Urinary bladder (tissue), 4 donors: ENCODE results near the gene CACNG6. TPM values are rescaled to one million over a fixed set of nuclear protein-coding genes. Genes with fewer than 3 reads are reported as not detected.
"Not testable (repeated sequence)": the region's sequence is repeated elsewhere in the genome, so short reads cannot be mapped to it uniquely, and the experiment has no call there.

Source experiments
- DNase-seq: peaks from one replicate; pipeline ENCODE4 v3.0.0-alpha.2; 2015; ENCODE audit errors: extremely low spot score
- H3K27ac ChIP-seq: one replicate; pipeline ENCODE4 v1.5.1; 2013; ENCODE audit warnings: low read depth, mild to moderate bottlenecking, moderate library complexity
- H3K36me3 ChIP-seq: one replicate; pipeline ENCODE4 v1.6.1; 2013; ENCODE audit warnings: mild to moderate bottlenecking, moderate library complexity; ENCODE audit not compliant: insufficient read depth
- H3K4me1 ChIP-seq: one replicate; pipeline ENCODE4 v1.6.1; 2013; ENCODE audit warnings: mild to moderate bottlenecking, moderate library complexity; ENCODE audit not compliant: insufficient read depth
- H3K4me3 ChIP-seq: one replicate; pipeline ENCODE4 v1.5.1; 2013; ENCODE audit warnings: low read depth, low read length
- WGBS: extraction: QIAGEN DNeasy Blood & Tissue Kit; methylation state at CpG from one replicate; pipeline ENCODE4 v1.1.7; 2013; 5-methylcytosine and 5-hydroxymethylcytosine counted together
- polyA plus RNA-seq: library from polyadenylated mRNA; stranded (reverse); fragments of 200-250 nt; gene quantifications from one replicate; pipeline ENCODE4 v1.2.3, GENCODE V29; 2013
- small RNA-seq: library from RNA; depleted of rRNA; stranded (forward); fragments of <200 nt; gene quantifications from one replicate; pipeline ENCODE3, GENCODE V24; 2014
- total RNA-seq: library from RNA; depleted of rRNA; stranded (reverse); fragments of >200 nt; gene quantifications from one replicate; pipeline ENCODE4 v1.2.3, GENCODE V29; 2014
- donor health status: healthy with polysubstance abuse.
- donor health status: healthy.

The CACNG6 gene
- total and polyA plus RNA-seq, 2 donors, result 1.3 TPM; not detected in 1

DNA sequence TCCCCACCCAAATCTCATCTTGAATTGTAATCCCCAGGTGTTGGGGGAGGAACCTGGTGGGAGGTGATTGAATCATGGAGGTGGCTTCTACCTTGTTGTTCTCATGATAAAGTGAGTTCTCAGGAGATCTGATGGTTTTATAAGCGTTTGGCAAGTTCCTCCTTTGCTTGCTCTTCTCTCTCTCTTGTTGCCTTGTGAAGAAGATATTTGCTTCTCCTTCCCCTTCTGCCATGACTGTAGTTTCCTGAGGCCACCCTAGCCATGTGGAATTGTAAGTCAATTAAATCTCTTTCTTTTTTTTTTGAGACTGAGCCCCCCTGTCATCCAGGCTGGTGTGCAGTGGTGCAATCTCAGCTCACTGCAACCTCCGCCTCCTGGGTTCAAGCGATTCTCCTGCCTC is 37.9 kb downstream of the CACNG6 start:
- Histone ChIP-seq H3K4me1 (no peaks in the 10 kb centered on the region), H3K27ac (no peak overlapping the region), H3K36me3 (no peaks in the 10 kb centered on the region), H3K4me3 (no peak overlapping the region)
- DNase-seq, result no peak
- WGBS, result 77% methylated on average over 3 of the region's 3 CpGs

DNA sequence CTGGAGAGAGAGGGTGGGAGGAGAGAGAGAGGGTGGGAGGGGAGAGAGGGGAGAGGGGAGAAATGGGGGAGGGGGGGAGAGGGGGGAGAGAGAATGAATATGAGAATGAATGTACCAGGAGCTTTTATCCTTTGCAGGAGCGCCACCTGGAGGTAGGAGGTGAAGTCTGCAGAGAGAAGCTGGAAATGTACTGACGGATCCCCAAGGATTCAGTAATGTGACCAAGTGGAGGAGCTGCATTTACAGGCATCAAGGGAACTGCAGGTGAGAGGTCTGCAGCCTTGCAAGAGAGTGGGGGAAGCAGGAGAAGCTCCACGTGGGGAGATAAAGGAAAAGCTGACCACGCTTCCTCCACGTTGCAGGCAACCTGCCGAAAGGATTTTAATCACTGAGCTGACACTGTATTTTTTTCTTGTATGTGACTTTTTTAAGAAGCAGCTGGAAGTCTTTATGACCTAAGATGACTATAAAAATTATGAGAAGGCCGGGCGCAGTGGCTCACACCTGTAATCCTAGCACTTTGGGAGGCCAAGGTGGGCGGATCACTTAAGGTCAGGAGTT is 38.6 kb downstream of the CACNG6 start:
- H3K4me3 ChIP-seq, result no peak overlapping the region
- 27% methylated on average over 9 of the region's 9 CpGs for WGBS
- DNase-seq, result no peak

DNA sequence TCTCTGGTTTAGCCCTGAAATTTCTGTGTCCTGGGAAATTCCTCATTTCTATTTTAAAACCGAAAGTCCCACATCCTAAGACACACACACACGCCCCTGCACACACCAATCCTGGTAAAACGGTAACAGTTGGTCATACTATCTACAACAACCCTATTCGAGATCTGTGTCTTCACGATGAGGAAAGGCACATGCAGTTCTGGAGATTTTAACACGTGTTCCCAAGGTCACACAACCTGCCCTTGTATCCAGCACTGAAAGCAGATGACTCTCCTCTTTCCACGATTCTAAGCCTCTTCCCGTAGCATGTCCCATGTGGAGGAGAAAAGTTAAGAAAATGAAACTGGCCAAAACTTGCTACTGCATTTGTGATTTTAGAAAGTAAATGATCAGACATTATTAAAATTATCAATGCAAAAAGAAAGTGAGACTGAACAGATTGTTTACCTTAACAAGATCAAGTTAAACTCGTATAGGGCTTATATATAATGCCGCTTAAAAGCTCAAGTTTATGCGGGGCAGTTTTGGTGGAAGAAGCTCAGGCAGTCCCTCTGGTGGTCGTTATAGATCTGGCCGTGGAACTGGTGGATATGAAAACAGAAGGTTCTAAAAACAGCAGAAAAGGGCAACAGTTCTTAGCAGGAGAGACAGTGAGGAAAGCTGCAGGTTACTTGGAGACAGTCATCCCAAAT is 39.6 kb downstream of the CACNG6 start:
- H3K27ac ChIP-seq, result no peak overlapping the region
- 39% methylated on average over 13 of the region's 13 CpGs for WGBS
- H3K36me3 ChIP-seq, result no peaks in the 10 kb centered on the region
- no peak overlapping the region for H3K4me3 ChIP-seq
- no peaks in the 10 kb centered on the region for H3K4me1 ChIP-seq
- no peak for DNase-seq

More for the DNA sequence above, 38.6 kb downstream of the CACNG6 start:
- Histone ChIP-seq H3K36me3 (no peaks in the 10 kb centered on the region), H3K27ac (no peak overlapping the region), H3K4me1 (no peaks in the 10 kb centered on the region)

DNA sequence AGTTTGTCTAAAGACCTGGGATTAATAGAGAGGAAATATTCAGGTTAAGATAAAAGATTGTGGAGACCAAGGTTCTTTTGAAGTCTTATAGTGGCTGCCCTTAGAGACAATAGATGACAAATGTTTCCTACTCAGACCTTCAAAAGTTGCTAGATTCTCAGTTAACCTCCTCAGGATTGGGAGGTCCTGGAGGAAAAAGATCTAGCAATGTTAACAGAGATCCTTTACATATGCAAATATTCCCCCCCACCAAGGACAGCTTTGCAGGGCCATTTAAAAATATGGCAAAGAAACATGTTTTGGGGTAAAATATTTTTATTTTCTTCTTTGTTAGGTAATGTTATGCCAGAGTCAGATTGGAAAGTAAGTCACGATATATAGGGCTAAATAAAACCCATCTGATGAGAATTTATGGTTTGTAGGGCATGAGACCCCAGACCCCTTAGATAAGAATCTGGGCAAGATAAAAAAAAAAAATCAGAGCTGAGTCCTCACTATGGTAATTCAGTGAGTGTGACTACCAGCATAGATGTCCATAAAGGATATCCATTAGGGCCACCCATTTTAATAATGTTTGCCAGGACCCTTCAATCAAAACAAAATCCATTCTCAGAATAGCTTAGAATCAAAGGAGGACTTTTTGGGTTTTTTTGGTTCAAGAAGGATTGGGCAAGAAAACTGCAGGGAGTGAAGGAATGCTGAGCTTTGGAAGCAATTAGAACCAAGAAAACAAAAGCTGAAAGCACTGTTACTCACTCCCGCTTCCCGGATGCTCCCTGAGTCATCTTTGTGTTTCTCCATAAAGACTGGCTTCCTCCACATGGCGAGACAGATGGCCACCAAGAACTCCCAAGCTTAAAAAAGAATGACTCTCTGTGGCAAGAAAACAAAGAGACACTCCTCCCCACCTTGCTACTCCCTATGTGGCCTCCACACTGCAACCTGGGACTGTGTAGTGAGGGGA is 44.1 kb downstream of the CACNG6 start:
- no peaks in the 10 kb centered on the region for H3K4me1 ChIP-seq
- H3K36me3 ChIP-seq, result no peaks in the 10 kb centered on the region
- no peak overlapping the region for H3K4me3 ChIP-seq
- H3K27ac ChIP-seq, result no peak overlapping the region
- WGBS, result 44% methylated on average over 4 of the region's 4 CpGs
- no peak for DNase-seq

DNA sequence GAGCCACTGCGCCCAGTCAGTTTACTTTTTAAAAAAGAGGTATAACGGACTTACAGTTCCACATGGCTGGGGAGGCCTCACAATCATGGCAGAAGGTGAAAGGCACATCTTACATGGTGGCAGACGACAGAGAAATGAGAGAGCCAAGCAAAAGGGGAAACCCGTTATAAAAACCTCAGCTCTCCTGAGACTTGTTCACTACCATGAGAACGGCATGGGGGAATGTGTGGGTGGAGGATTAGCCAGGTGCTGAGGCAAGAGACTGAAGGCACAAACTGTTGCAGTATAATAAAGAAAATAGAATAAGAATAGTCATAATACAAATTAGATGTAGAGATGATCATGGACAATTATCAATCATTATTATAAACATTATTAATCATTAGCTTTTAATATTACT is 45.1 kb downstream of the CACNG6 start:
- 81% methylated on average over 5 of the region's 5 CpGs for WGBS
- H3K36me3 ChIP-seq, DNase-seq, H3K4me1 ChIP-seq, H3K27ac ChIP-seq, H3K4me3 ChIP-seq: not testable (repeated sequence)

DNA sequence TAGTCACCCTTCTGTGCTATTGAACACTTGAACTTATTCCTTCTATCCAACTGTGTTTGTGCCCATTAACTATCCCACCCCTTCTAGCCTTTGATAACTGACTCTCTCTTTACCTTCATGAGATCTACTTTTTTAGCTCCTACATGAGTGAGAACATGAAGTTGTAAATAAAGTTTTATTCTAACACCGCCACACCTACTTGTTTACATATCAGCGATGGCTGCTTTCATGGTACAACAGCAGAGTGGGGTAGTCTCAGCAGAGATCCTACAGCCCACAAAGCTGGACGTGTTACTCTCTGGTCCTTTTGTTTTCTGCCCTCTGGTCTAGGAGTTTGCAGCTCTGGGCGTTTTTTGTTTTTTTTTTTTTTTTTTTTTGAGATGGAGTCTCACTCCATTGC is 48.6 kb downstream of the CACNG6 start:
- no peaks in the 10 kb centered on the region for H3K4me1 ChIP-seq
- WGBS, result 83% methylated on average over 4 of the region's 4 CpGs
- no peaks in the 10 kb centered on the region for H3K36me3 ChIP-seq
- no peak overlapping the region for H3K27ac ChIP-seq
- DNase-seq, result no peak
- no peak overlapping the region for H3K4me3 ChIP-seq

DNA sequence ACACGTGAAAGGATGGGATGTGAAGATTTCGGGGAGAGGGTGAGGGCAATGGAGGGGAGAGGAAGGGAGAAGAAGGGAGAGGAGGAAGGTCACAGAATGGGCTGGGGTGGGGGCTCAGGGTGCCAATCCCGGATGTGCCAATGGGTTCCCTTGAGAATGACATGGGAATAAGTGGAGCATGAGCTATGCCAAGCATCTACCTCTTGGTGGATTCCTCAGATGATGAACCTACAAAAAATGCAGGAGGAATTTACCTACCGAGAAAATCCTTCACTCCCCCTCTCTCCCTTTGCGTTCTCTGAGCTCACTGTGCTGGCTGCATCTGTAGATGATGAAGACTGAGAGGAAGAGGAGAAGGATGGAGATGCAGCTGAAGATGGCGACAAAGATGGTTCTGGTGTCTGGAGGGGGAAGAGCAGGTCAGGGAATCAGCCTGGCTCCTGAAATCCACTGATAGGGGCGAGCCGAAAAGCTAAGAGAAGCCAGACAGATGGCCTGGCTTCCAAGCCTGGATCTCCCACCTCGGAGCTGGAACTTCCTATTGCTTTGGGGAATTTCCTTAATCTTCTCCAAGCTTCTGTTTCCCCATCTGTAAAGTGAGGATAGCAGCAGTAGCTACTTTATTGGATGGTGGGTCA is 50.7 kb downstream of the CACNG6 start:
- Histone ChIP-seq H3K4me3 (no peak overlapping the region), H3K36me3 (no peaks in the 10 kb centered on the region), H3K27ac (no peak overlapping the region), H3K4me1 (no peaks in the 10 kb centered on the region)
- 66% methylated on average over 9 of the region's 9 CpGs for WGBS
- no peak for DNase-seq

DNA sequence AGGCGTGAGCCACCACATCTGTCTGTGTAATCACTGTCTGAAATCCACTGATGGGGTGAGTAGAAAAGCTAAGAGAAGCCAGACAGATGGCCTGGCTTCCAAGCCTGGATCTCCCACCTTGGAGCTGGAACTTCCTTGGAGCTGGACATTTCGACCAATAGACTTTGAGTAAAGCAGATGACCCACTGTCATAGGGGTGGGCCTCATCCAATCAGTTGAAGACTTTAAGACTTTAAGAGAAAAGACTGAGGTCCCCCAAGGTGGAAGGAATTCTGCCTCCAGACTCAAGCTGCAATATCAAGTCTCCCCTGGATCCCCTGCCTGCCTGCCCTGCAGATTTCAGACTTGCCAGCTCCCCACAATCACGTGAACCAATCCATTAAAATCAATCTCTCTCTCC is 51.6 kb downstream of the CACNG6 start:
- H3K27ac ChIP-seq, result no peak overlapping the region
- WGBS, result 75% methylated on average over 3 of the region's 3 CpGs
- H3K4me1 ChIP-seq, result no peaks in the 10 kb centered on the region
- DNase-seq, result no peak
- no peaks in the 10 kb centered on the region for H3K36me3 ChIP-seq
- no peak overlapping the region for H3K4me3 ChIP-seq

DNA sequence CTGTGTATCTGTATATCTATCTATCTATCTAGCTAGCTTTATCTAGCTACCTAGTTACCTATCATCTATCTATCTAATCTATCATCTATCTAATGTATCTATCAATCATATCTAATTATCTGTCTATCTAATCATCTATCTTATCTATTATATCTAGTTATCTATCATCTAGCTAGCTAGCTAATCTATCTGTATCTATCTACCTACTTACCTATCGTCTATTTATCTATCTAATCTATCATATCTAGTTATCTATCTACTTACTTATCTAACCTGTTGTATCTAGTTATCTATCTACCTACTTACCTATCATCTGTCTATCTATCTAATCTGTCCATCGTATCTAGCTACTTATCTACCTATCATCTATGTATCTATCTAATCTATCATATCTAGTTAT is 54.3 kb downstream of the CACNG6 start:
- H3K4me1 ChIP-seq, result no peaks in the 10 kb centered on the region
- 75% methylated on average over 2 of the region's 2 CpGs for WGBS
- DNase-seq, result no peak
- no peaks in the 10 kb centered on the region for H3K36me3 ChIP-seq
- no peak overlapping the region for H3K27ac ChIP-seq
- no peak overlapping the region for H3K4me3 ChIP-seq

DNA sequence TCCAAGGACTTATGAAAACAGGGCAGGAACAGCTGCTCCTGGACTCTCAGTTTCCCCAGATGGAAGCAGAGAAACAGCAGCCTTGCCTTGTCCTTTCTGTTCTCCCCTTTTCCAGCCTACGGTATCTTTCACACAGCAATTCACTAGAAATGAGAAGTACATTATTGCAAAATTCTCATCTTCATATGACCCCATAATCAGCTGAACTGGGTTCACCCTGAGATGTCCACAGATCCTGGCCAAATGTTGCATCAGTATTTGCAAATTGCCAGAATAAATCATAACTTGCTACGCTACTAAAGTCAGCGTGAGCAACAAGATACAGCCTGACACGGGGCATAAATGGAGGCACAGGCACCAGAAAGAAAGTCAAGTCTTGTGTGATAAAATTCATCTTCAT is 56.2 kb downstream of the CACNG6 start:
- no peak overlapping the region for H3K27ac ChIP-seq
- no peak for DNase-seq
- H3K4me3 ChIP-seq, result no peak overlapping the region
- no peaks in the 10 kb centered on the region for H3K36me3 ChIP-seq
- no peaks in the 10 kb centered on the region for H3K4me1 ChIP-seq
- 84% methylated on average over 4 of the region's 4 CpGs for WGBS

Small RNAs within 50 kb of the gene (small RNA-seq; reads per million reads assigned to genes)
- gene AC012314.20, result not detected

Other genes starting within 250 kb of the CACNG6 start
- 0.42 TPM for gene NLRP12, start 167.3 kb upstream of the CACNG6 start, total RNA-seq
- gene NLRP12, start 167.3 kb upstream of the CACNG6 start, polyA plus RNA-seq, result 0.18 TPM
- 31.9 TPM for gene MYADM, start 123.8 kb upstream of the CACNG6 start, total RNA-seq
- gene MYADM, start 123.8 kb upstream of the CACNG6 start, polyA plus RNA-seq, result 271 TPM
- 0.32 TPM for gene PRKCG, start 109.4 kb upstream of the CACNG6 start, total RNA-seq
- gene PRKCG, start 109.4 kb upstream of the CACNG6 start, polyA plus RNA-seq, result 0.03 TPM
- gene CACNG7, start 82.4 kb upstream of the CACNG6 start, total RNA-seq, result 0.26 TPM
- gene CACNG7, start 82.4 kb upstream of the CACNG6 start, polyA plus RNA-seq, result 0.09 TPM
- gene CACNG8, start 28.7 kb upstream of the CACNG6 start, total RNA-seq, result 0.11 TPM
- gene CACNG8, start 28.7 kb upstream of the CACNG6 start, polyA plus RNA-seq, result 0.08 TPM
- not detected for gene VSTM1, start 72.3 kb downstream of the CACNG6 start, total RNA-seq
- gene VSTM1, start 72.3 kb downstream of the CACNG6 start, polyA plus RNA-seq, result not detected
- gene TARM1, start 89.7 kb downstream of the CACNG6 start, total RNA-seq, result not detected
- gene TARM1, start 89.7 kb downstream of the CACNG6 start, polyA plus RNA-seq, result not detected
- gene OSCAR, start 109.2 kb downstream of the CACNG6 start, total RNA-seq, result 0.21 TPM
- gene OSCAR, start 109.2 kb downstream of the CACNG6 start, polyA plus RNA-seq, result 2.3 TPM
- gene NDUFA3, start 111.2 kb downstream of the CACNG6 start, total RNA-seq, result 11.3 TPM
- 155 TPM for gene NDUFA3, start 111.2 kb downstream of the CACNG6 start, polyA plus RNA-seq
- gene TFPT, start 124.0 kb downstream of the CACNG6 start, total RNA-seq, result 4.0 TPM
- 22.8 TPM for gene TFPT, start 124.0 kb downstream of the CACNG6 start, polyA plus RNA-seq
- gene PRPF31, start 124.1 kb downstream of the CACNG6 start, total RNA-seq, result 22.5 TPM
- gene PRPF31, start 124.1 kb downstream of the CACNG6 start, polyA plus RNA-seq, result 67.7 TPM
- gene CNOT3, start 146.1 kb downstream of the CACNG6 start, total RNA-seq, result 11.6 TPM
- 35.8 TPM for gene CNOT3, start 146.1 kb downstream of the CACNG6 start, polyA plus RNA-seq
- gene LENG1, start 168.1 kb downstream of the CACNG6 start, total RNA-seq, result 3.8 TPM
- gene LENG1, start 168.1 kb downstream of the CACNG6 start, polyA plus RNA-seq, result 14.0 TPM
- gene TMC4, start 181.5 kb downstream of the CACNG6 start, total RNA-seq, result 15.4 TPM
- 16.0 TPM for gene TMC4, start 181.5 kb downstream of the CACNG6 start, polyA plus RNA-seq
- gene MBOAT7, start 197.9 kb downstream of the CACNG6 start, total RNA-seq, result 22.9 TPM
- 69.7 TPM for gene MBOAT7, start 197.9 kb downstream of the CACNG6 start, polyA plus RNA-seq
- 31.1 TPM for gene TSEN34, start 199.7 kb downstream of the CACNG6 start, total RNA-seq
- 81.4 TPM for gene TSEN34, start 199.7 kb downstream of the CACNG6 start, polyA plus RNA-seq
- 2,561 TPM for gene RPS9, start 209.2 kb downstream of the CACNG6 start, total RNA-seq
- gene RPS9, start 209.2 kb downstream of the CACNG6 start, polyA plus RNA-seq, result 3,100 TPM
- 2.9 TPM for gene LILRB3, start 231.4 kb downstream of the CACNG6 start, total RNA-seq
- 7.2 TPM for gene LILRB3, start 231.4 kb downstream of the CACNG6 start, polyA plus RNA-seq